NT2/D1 (cell line): ENCODE results near the gene BIRC2.

Experiments used
- SUZ12 ChIP-seq: IDR thresholded peaks from 2 replicates; pipeline ENCODE4 v1.6.1; 2011; ENCODE audit not compliant: insufficient read length, insufficient read depth; ENCODE audit errors: extremely low read depth
- YY1 ChIP-seq: IDR thresholded peaks from 2 replicates; pipeline ENCODE4 v1.6.1; 2011; ENCODE audit not compliant: insufficient read length, insufficient read depth
- ZNF274 ChIP-seq: IDR thresholded peaks from 2 replicates; pipeline ENCODE4 v1.6.1; 2011; ENCODE audit warnings: mild to moderate bottlenecking, low read depth, low read length

DNA sequence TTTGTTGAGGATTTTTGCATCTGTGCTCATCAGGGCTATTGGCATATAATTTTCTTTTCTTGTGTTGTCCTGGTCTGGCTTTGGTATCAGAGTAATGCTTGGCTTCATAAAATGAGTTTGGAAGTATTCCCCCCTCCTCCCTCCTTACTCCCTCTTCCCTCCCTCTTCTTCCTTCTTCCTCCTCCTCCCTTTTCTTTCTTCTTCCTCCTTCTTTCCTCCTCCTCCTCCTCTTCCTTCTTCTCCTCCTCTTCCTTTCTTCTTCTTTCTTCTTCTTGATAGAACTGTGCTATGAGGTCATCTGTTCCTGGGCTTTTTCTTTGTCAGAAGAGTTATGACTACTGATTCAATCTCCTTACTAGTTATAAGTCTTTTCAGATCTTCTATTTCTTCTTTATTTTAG lies 10.1 kb downstream of the BIRC2 start:
- TF ChIP-seq SUZ12 (no peak), YY1 (no peak), ZNF274 (no peak)
